K562 (cell line): ENCODE data around the gene CNP. TPM values are rescaled to one million over a fixed set of nuclear protein-coding genes. Genes with fewer than 3 reads are reported as not detected.

ENCODE experiments used
- BACH1 ChIP-seq: fragments of 200-800 bp; sonication (Bioruptor generic); IDR thresholded peaks from 2 replicates; pipeline ENCODE4 v1.6.1; 2016; ENCODE audit warnings: missing genetic modification characterization, missing compliant biosample characterization
- CREBBP ChIP-seq: IDR thresholded peaks from one replicate; pipeline ENCODE4 v1.6.1; 2012; ENCODE audit warnings: low read depth, mild to moderate bottlenecking, control low read depth, inconsistent platforms, low read length
- CSDE1 ChIP-seq, 2 experiments: fragments of 450-650 bp; IDR thresholded peaks; 2 replicates each; pipeline ENCODE4 v1.6.1; 2016; ENCODE audit warnings: mild to moderate bottlenecking in 1 of 2
- DPF2 ChIP-seq: fragments of 450-650 bp; IDR thresholded peaks from 2 replicates; pipeline ENCODE4 v1.6.1; 2016
- ETV6 ChIP-seq, 3 experiments: fragments of 150-350 bp in 1 of 3; sonication (generic) in 1 of 3; formaldehyde crosslinking in 1 of 3; IDR thresholded peaks; 2 replicates each; pipeline versions ENCODE4 v1.6.1 to v1.8.0; 2014 to 2022; ENCODE audit warnings: borderline replicate concordance in 2 of 3, low read depth in 2 of 3, antibody characterized with exemption in 1 of 3, low read length in 1 of 3, mild to moderate bottlenecking in 1 of 3, missing genetic modification reagents in 1 of 3
- NFE2L1 ChIP-seq: fragments of 450-650 bp; IDR thresholded peaks from 2 replicates; pipeline ENCODE4 v1.6.1; 2016; ENCODE audit warnings: missing genetic modification characterization, low read depth, mild to moderate bottlenecking, missing compliant biosample characterization, moderate library complexity, borderline replicate concordance
- NFYB ChIP-seq: IDR thresholded peaks from 2 replicates; pipeline ENCODE4 v1.6.1; 2011; ENCODE audit warnings: mild to moderate bottlenecking, moderate library complexity; ENCODE audit not compliant: insufficient read length; ENCODE audit errors: extremely low read depth
- NRF1 ChIP-seq, 2 experiments: fragments of 450-650 bp; IDR thresholded peaks in 1 of 2; conservative IDR thresholded peaks in 1 of 2; 2 replicates each; pipeline ENCODE4 v1.6.1; 2014; ENCODE audit warnings: mild to moderate bottlenecking in 2 of 2
- POLR2B ChIP-seq: fragments of 450-650 bp; IDR thresholded peaks from 2 replicates; pipeline ENCODE4 v1.6.1; 2018; ENCODE audit warnings: low read depth; ENCODE audit not compliant: partially characterized antibody
- PRPF4 ChIP-seq: fragments of 200-400 bp; formaldehyde crosslinking; IDR thresholded peaks from one replicate; pipeline ENCODE4 v1.6.1; 2017; ENCODE audit warnings: low read length, low read depth, mild to moderate bottlenecking; ENCODE audit not compliant: insufficient read depth, poor library complexity, severe bottlenecking
- SMARCA4 ChIP-seq: fragments of 450-650 bp; IDR thresholded peaks from 2 replicates; pipeline ENCODE4 v1.6.1; 2016
- SMC3 ChIP-seq: conservative IDR thresholded peaks from 2 replicates; pipeline ENCODE4 v1.6.1; 2011; ENCODE audit warnings: low read depth, low read length, improper control_type of control experiment; ENCODE audit not compliant: insufficient read depth
- TSC22D4 ChIP-seq: fragments of 450-650 bp; IDR thresholded peaks from 2 replicates; pipeline ENCODE4 v1.6.1; 2016; ENCODE audit warnings: missing genetic modification characterization, missing biosample characterization, control low read depth
- ZNF764 ChIP-seq: fragments of 250-450 bp; sonication (Bioruptor Pico); IDR thresholded peaks from 2 replicates; pipeline ENCODE4 v1.4.0; 2020; ENCODE audit warnings: low read depth, mild to moderate bottlenecking, moderate library complexity
- polyA plus RNA-seq, 8 experiments: library from polyadenylated mRNA; depleted of rRNA in 4 of 8; stranded (reverse) in 5 of 8; unstranded in 3 of 8; fragments of >200 nt; fragmentation: Nextera tagmentation in 2 of 8; fragmentation: Illumina TruSeq in 1 of 8; extraction: Ambion mirVana in 2 of 8; extraction: Trizol in 1 of 8; gene quantifications; 2 replicates each; pipeline versions ENCODE4 v1.2.1 to v1.2.3, GENCODE V29; 2011 to 2014; ENCODE audit warnings: inconsistent platforms in 1 of 8, missing spikeins in 1 of 8
- total RNA-seq, 7 experiments: library from RNA; depleted of rRNA in 6 of 7; stranded (reverse); fragments of >200 nt in 6 of 7; fragmentation: Illumina TruSeq in 2 of 7; extraction: Trizol in 2 of 7; gene quantifications; 2 replicates each; pipeline versions ENCODE4 v1.2.1 to v1.2.3, GENCODE V29; 2011 to 2021; ENCODE audit warnings: low replicate concordance in 1 of 7
- TF ChIP-seq, protein P1 (sequence below): fragments of 150-350 bp; IDR thresholded peaks from 2 replicates; pipeline ENCODE4 v1.6.1; 2014; ENCODE audit warnings: low read depth, mild to moderate bottlenecking, low read length, borderline replicate concordance
- TF ChIP-seq, protein P2 (sequence below): sonication (generic); formaldehyde crosslinking; IDR thresholded peaks from 2 replicates; pipeline ENCODE4 v1.8.0; 2022; ENCODE audit warnings: mild to moderate bottlenecking, missing genetic modification reagents
- TF ChIP-seq, protein P3 (sequence below): sonication (generic); formaldehyde crosslinking; IDR thresholded peaks from 2 replicates; pipeline ENCODE4 v1.8.1; 2023; ENCODE audit warnings: missing genetic modification reagents, mild to moderate bottlenecking, borderline replicate concordance
- TF ChIP-seq, protein P4 (sequence below): fragments of 250-450 bp; sonication (Bioruptor Pico); IDR thresholded peaks from 2 replicates; pipeline ENCODE4 v1.5.0; 2021

CNP gene
- total and polyA plus RNA-seq, 9 of the 15 experiments (the other 6 are each of a cell fraction or from before 2014, with no cell fraction given) = 1.7 to 52.0 (median 29.1) TPM

DNA sequence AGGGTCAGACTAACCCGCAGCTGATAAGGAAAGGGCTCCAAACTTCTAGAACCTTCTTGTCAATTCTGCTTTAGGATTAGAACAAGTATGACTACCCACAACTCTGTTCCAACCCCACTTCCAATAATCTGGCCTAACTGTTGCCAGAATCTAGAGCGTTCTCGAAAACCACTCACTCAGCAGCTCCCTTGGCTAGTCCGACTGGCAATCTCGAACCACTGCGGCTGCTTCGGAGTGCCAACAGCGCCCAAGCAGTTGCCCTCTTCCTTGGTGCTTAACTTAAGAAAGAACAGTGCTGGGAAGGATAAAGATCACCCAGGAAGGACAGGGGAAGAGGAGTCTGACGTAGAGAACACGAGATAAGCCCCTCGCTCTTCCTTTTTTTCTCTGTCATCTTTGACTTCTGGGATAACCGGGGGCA, 49.8 kb downstream of the CNP start (continued):
- TF ChIP-seq SMC3 (no peak), TSC22D4 (tag) (no peak), BACH1 (0 out of 2 replicates have a peak, but pooled peaks have one; percentile 35), PRPF4 (no peak), CREBBP (no peak), NRF1 (conservative IDR thresholded peaks at IDR 0.05 in 1 of 2, IDR thresholded peaks at IDR 0.05 in 1 of 2) (no peak), NFYB (no peak), NFE2L1 (tag) (no peak), ZNF764 (no peak), POLR2B (no peak), CSDE1 (IDR thresholded peaks at IDR 0.05) (no peak), ETV6 (IDR thresholded peaks at IDR 0.05; ENCODE audit: borderline replicate concordance in 1 of 2, low read depth in 2 of 2, low read length in 1 of 2) (no peak), ETV6 (CRISPR knock-in tag; IDR thresholded peaks at IDR 0.05; ENCODE audit: borderline replicate concordance) (no peak), SMARCA4 (peak; percentile 34; the same call in 1 of the 2 replicates), DPF2 (no peak)
- TF ChIP-seq, protein P1, sequence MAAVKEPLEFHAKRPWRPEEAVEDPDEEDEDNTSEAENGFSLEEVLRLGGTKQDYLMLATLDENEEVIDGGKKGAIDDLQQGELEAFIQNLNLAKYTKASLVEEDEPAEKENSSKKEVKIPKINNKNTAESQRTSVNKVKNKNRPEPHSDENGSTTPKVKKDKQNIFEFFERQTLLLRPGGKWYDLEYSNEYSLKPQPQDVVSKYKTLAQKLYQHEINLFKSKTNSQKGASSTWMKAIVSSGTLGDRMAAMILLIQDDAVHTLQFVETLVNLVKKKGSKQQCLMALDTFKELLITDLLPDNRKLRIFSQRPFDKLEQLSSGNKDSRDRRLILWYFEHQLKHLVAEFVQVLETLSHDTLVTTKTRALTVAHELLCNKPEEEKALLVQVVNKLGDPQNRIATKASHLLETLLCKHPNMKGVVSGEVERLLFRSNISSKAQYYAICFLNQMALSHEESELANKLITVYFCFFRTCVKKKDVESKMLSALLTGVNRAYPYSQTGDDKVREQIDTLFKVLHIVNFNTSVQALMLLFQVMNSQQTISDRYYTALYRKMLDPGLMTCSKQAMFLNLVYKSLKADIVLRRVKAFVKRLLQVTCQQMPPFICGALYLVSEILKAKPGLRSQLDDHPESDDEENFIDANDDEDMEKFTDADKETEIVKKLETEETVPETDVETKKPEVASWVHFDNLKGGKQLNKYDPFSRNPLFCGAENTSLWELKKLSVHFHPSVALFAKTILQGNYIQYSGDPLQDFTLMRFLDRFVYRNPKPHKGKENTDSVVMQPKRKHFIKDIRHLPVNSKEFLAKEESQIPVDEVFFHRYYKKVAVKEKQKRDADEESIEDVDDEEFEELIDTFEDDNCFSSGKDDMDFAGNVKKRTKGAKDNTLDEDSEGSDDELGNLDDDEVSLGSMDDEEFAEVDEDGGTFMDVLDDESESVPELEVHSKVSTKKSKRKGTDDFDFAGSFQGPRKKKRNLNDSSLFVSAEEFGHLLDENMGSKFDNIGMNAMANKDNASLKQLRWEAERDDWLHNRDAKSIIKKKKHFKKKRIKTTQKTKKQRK = no peak
- TF ChIP-seq, protein P2, sequence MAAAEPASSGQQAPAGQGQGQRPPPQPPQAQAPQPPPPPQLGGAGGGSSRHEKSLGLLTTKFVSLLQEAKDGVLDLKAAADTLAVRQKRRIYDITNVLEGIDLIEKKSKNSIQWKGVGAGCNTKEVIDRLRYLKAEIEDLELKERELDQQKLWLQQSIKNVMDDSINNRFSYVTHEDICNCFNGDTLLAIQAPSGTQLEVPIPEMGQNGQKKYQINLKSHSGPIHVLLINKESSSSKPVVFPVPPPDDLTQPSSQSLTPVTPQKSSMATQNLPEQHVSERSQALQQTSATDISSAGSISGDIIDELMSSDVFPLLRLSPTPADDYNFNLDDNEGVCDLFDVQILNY = no peak
- TF ChIP-seq, protein P3, sequence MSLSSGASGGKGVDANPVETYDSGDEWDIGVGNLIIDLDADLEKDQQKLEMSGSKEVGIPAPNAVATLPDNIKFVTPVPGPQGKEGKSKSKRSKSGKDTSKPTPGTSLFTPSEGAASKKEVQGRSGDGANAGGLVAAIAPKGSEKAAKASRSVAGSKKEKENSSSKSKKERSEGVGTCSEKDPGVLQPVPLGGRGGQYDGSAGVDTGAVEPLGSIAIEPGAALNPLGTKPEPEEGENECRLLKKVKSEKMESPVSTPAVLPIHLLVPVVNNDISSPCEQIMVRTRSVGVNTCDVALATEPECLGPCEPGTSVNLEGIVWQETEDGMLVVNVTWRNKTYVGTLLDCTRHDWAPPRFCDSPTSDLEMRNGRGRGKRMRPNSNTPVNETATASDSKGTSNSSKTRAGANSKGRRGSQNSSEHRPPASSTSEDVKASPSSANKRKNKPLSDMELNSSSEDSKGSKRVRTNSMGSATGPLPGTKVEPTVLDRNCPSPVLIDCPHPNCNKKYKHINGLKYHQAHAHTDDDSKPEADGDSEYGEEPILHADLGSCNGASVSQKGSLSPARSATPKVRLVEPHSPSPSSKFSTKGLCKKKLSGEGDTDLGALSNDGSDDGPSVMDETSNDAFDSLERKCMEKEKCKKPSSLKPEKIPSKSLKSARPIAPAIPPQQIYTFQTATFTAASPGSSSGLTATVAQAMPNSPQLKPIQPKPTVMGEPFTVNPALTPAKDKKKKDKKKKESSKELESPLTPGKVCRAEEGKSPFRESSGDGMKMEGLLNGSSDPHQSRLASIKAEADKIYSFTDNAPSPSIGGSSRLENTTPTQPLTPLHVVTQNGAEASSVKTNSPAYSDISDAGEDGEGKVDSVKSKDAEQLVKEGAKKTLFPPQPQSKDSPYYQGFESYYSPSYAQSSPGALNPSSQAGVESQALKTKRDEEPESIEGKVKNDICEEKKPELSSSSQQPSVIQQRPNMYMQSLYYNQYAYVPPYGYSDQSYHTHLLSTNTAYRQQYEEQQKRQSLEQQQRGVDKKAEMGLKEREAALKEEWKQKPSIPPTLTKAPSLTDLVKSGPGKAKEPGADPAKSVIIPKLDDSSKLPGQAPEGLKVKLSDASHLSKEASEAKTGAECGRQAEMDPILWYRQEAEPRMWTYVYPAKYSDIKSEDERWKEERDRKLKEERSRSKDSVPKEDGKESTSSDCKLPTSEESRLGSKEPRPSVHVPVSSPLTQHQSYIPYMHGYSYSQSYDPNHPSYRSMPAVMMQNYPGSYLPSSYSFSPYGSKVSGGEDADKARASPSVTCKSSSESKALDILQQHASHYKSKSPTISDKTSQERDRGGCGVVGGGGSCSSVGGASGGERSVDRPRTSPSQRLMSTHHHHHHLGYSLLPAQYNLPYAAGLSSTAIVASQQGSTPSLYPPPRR = no peak
- TF ChIP-seq, protein P4, sequence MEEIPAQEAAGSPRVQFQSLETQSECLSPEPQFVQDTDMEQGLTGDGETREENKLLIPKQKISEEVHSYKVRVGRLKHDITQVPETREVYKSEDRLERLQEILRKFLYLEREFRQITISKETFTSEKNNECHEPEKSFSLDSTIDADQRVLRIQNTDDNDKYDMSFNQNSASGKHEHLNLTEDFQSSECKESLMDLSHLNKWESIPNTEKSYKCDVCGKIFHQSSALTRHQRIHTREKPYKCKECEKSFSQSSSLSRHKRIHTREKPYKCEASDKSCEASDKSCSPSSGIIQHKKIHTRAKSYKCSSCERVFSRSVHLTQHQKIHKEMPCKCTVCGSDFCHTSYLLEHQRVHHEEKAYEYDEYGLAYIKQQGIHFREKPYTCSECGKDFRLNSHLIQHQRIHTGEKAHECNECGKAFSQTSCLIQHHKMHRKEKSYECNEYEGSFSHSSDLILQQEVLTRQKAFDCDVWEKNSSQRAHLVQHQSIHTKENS (CRISPR knock-in tag) = no peak
